AG08395 (cell line): ENCODE results near the gene VKORC1L1.
"Not testable (repeated sequence)": the region's sequence is repeated elsewhere in the genome, so short reads cannot be mapped to it uniquely, and the experiment has no call there.

Source experiments
- DNase-seq: peaks from one replicate; pipeline ENCODE4 v3.0.0; 2012; ENCODE audit warnings: mixed read lengths, low spot score

Gene VKORC1L1

DNA sequence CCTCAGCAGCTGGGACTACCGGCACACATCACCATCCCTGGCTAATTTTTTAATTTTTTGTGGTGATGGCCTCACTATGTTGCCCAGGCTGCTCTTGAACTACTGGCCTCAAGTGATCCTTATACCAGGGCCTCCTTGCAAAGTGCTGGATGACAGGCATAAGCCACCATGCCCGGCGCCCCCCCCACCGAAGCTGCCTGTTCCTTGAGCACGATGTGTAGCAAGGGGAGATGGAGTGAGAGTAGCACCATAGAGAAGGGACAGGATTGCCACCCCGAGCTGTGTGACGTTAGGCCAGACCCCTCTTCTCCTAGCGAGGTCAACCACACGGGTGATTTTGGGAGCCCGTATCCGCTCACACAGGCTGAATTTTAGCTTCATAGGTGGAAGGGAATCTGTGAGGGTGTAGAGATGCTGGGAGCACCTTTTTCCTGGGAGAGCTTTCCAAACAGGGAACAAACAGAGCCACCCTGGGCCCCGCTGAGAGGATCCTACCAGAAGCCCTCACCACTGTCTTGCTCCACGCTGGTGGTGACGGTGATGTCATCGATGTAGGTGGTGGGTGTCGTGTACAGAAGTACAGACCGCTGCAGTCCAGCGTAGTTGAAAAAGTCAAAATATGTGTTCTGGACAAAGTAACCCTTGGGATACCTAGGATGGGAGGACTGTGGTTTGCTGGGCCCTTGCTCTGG, 106.2 kb downstream of the VKORC1L1 start:
- DNase-seq, result no peak

DNA sequence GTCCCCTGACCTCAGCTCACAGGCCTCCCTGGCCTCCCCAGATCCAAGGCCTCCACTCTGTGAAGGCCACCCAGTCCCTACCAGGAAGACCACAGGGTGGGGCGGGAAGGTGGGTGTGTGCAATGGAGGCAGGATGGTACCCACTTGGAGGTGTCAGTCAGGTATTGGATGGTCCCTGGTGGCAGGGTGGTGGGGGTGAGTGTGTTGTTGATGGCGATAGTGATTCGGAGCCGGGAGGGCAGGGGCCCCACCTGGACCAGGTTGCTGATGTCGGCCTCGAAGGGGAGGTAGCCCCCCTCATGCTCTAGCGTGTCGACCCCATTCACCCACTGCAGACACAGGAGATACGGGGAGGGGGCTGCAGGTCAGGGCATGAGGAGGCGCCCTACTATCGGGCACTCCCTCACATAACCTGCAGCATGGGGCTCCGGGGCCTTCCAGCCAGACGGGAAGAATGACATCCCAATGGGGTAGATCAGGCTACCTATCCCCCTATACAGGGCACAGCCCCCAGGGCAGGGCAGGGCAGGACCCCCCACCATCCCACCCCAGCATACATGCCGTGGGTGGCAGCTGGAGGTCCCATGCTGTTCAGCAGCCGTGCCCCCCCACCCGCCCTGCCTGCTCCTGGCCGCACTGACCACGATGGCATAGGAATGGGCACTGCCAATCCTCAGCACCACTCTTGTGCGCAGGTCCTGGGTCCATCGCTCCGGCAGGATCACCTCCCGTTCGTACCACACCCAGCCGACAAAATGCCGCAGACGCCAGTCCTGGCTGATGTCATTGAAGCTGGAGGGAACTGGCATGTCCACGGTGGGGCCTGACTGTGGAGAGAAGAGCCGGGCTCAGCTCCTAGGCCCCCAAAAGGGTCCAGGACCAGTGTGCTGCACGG, 107.0 kb downstream of the VKORC1L1 start:
- DNase-seq, result no peak

- no peak for DNase-seq
Measured at GRCh38 chr7:65980478-65981250, 107.8 kb downstream of the VKORC1L1 start.

- peak; percentile 95 for DNase-seq
Measured at GRCh38 chr7:65981965-65982792, 109.3 kb downstream of the VKORC1L1 start, which contains the start of gene GUSB. Gene GUSB (minus strand): TSS chr7:65982213. CDS start chr7:65982183, 30 bp downstream.

GRCh38 chr7:65983965-65984658, 111.2 kb downstream of the VKORC1L1 start:
- DNase-seq, result no peak

GRCh38 chr7:65988084-65988483, 115.2 kb downstream of the VKORC1L1 start:
- no peak for DNase-seq

DNA sequence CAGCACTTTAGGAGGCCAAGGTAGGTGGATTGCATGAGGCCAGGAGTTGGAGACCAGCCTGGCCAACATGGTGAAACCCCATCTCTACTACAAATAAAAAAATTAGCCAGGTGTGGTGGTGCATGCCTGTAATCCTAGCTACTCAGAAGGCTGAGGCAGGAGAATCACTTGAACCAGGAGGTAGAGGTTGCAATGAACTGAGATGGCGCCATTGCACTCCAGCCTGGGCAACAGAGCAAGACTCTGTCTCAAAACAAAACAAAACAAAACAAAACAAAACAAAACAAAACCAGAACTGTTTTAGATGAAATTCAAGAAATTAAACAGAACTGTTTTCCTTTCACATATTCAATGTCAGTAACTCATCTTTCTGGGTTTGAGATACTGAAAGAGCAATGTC, 115.6 kb downstream of the VKORC1L1 start:
- not testable (repeated sequence) for DNase-seq

- DNase-seq, result no peak
Measured at GRCh38 chr7:65989694-65990080, 116.8 kb downstream of the VKORC1L1 start.

DNA sequence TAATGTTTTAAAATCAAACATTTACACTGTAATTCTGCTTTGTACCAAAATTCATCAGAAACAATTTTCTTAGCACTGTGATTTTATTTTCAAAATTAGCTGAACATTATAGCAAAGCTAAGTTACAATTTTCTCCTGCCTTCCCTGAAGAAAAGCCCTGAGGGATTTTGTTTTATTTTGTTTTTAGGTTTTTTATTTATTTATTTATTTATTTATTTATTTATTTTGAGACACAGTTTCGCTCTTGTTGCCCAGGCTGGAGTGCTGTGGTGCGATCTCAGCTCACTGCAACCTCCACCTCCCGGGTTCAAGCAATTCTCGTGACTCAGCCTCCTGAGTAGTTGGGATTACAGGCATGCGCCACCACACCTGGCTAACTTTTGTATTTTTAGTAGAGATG, 119.0 kb downstream of the VKORC1L1 start:
- not testable (repeated sequence) for DNase-seq

DNA sequence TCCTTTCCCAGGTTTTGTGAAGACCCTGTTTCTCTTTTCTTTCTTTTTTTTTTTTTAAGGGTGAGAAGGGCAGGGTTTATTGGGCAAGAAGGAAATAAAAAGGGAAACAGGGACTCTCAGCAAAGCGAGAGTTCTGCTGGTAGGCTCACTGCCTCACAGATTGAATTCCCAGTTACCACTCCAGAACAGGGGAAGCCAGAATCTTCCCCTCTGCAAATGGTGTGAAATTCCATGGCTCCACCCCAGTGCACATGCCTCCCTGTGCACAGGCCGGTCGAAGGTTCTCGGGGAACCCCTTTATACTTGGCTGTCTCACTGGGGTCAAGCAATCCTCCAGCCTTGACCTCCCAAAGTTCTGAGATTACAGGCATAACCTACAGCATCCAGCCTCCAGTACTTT, 119.7 kb downstream of the VKORC1L1 start:
- no peak for DNase-seq

- DNase-seq, result not testable (repeated sequence)
Measured at GRCh38 chr7:65994984-65995383, 122.1 kb downstream of the VKORC1L1 start.

GRCh38 chr7:66000823-66001417, 128.0 kb downstream of the VKORC1L1 start:
- DNase-seq, result not testable (repeated sequence)

- not testable (repeated sequence) for DNase-seq
Measured at GRCh38 chr7:66005115-66005671, 132.3 kb downstream of the VKORC1L1 start.

GRCh38 chr7:66007232-66007631, 134.4 kb downstream of the VKORC1L1 start:
- no peak for DNase-seq
